Measurements from ENCODE around the gene INTS11. TPM values are rescaled to one million over a fixed set of nuclear protein-coding genes. Genes with fewer than 3 reads are reported as not detected.
A peak's percentile ranks its signal among the peaks of the same experiment; 100 is the strongest.

Gene INTS11
- total and polyA plus RNA-seq, 9 of the 15 experiments (the other 6 are each of a cell fraction or from before 2014, with no cell fraction given), result 3.6 to 183 (median 110) TPM

DNA sequence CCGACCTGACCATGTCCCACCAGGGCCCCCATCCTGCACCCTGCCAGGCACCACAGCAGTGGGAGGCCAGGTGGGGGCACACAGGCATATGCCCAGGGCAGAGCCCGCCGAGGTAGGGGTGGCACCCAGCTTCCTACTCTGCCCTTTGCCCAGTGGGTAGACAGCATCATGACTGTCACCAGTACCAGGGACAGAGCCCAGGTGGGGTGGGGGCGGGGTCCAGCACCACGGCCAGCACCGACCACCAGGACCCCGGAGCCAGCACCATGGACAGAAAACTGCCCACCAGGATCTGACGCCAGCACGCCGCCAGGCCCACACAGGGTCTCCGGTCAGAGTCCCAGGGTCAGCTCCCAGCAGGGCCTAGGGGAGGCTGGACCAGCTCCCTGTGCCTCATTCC lies 10.4 kb upstream of the INTS11 start (continued):
- TF ChIP-seq, protein P1, sequence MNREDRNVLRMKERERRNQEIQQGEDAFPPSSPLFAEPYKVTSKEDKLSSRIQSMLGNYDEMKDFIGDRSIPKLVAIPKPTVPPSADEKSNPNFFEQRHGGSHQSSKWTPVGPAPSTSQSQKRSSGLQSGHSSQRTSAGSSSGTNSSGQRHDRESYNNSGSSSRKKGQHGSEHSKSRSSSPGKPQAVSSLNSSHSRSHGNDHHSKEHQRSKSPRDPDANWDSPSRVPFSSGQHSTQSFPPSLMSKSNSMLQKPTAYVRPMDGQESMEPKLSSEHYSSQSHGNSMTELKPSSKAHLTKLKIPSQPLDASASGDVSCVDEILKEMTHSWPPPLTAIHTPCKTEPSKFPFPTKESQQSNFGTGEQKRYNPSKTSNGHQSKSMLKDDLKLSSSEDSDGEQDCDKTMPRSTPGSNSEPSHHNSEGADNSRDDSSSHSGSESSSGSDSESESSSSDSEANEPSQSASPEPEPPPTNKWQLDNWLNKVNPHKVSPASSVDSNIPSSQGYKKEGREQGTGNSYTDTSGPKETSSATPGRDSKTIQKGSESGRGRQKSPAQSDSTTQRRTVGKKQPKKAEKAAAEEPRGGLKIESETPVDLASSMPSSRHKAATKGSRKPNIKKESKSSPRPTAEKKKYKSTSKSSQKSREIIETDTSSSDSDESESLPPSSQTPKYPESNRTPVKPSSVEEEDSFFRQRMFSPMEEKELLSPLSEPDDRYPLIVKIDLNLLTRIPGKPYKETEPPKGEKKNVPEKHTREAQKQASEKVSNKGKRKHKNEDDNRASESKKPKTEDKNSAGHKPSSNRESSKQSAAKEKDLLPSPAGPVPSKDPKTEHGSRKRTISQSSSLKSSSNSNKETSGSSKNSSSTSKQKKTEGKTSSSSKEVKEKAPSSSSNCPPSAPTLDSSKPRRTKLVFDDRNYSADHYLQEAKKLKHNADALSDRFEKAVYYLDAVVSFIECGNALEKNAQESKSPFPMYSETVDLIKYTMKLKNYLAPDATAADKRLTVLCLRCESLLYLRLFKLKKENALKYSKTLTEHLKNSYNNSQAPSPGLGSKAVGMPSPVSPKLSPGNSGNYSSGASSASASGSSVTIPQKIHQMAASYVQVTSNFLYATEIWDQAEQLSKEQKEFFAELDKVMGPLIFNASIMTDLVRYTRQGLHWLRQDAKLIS (CRISPR knock-in tag; IDR thresholded peaks at IDR 0.05), result no peak
- TF ChIP-seq JUND (IDR thresholded peaks at IDR 0.05; ENCODE audit: borderline replicate concordance, low read depth, low read length) (no peak), JUND (tag; IDR thresholded peaks at IDR 0.05; ENCODE audit: borderline replicate concordance, low read depth, low read length) (no peak), HLTF (IDR thresholded peaks at IDR 0.05) (no peak), CEBPG (CRISPR knock-in tag; IDR thresholded peaks at IDR 0.05) (no peak), CEBPG (tag; conservative IDR thresholded peaks at IDR 0.05 in 1 of 2, IDR thresholded peaks at IDR 0.05 in 1 of 2) (no peak), MYNN (IDR thresholded peaks at IDR 0.05) (no peak; the same call in 1 of the 2 replicates), MYNN (CRISPR knock-in tag; IDR thresholded peaks at IDR 0.05) (peak; percentile 76), ZNF133 (CRISPR knock-in tag; IDR thresholded peaks at IDR 0.05) (no peak), MXI1 (IDR thresholded peaks at IDR 0.05; ENCODE audit: low read depth, low read length) (no peak)
- TF ChIP-seq, protein P2, sequence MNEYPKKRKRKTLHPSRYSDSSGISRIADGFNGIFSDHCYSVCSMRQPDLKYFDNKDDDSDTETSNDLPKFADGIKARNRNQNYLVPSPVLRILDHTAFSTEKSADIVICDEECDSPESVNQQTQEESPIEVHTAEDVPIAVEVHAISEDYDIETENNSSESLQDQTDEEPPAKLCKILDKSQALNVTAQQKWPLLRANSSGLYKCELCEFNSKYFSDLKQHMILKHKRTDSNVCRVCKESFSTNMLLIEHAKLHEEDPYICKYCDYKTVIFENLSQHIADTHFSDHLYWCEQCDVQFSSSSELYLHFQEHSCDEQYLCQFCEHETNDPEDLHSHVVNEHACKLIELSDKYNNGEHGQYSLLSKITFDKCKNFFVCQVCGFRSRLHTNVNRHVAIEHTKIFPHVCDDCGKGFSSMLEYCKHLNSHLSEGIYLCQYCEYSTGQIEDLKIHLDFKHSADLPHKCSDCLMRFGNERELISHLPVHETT (CRISPR knock-in tag; conservative IDR thresholded peaks at IDR 0.05 in 1 of 2, IDR thresholded peaks at IDR 0.05 in 1 of 2), result peak in 1 of 2 experiments; percentile 94; a peak in 2 of 4 replicates
- TF ChIP-seq, protein P3, sequence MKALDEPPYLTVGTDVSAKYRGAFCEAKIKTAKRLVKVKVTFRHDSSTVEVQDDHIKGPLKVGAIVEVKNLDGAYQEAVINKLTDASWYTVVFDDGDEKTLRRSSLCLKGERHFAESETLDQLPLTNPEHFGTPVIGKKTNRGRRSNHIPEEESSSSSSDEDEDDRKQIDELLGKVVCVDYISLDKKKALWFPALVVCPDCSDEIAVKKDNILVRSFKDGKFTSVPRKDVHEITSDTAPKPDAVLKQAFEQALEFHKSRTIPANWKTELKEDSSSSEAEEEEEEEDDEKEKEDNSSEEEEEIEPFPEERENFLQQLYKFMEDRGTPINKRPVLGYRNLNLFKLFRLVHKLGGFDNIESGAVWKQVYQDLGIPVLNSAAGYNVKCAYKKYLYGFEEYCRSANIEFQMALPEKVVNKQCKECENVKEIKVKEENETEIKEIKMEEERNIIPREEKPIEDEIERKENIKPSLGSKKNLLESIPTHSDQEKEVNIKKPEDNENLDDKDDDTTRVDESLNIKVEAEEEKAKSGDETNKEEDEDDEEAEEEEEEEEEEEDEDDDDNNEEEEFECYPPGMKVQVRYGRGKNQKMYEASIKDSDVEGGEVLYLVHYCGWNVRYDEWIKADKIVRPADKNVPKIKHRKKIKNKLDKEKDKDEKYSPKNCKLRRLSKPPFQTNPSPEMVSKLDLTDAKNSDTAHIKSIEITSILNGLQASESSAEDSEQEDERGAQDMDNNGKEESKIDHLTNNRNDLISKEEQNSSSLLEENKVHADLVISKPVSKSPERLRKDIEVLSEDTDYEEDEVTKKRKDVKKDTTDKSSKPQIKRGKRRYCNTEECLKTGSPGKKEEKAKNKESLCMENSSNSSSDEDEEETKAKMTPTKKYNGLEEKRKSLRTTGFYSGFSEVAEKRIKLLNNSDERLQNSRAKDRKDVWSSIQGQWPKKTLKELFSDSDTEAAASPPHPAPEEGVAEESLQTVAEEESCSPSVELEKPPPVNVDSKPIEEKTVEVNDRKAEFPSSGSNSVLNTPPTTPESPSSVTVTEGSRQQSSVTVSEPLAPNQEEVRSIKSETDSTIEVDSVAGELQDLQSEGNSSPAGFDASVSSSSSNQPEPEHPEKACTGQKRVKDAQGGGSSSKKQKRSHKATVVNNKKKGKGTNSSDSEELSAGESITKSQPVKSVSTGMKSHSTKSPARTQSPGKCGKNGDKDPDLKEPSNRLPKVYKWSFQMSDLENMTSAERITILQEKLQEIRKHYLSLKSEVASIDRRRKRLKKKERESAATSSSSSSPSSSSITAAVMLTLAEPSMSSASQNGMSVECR (CRISPR knock-in tag; IDR thresholded peaks at IDR 0.05), result peak; percentile 92

Data from K562 (cell line).